AG09319 (cell line): Measurements from ENCODE around the gene TBC1D1.
A peak's percentile ranks its signal among the peaks of the same experiment; 100 is the strongest.

ENCODE experiments used
- DNase-seq: peaks from one replicate; pipeline ENCODE4 v3.0.0-alpha.2; 2010; ENCODE audit warnings: low read depth; ENCODE audit errors: extremely low read depth
- CTCF ChIP-seq: IDR thresholded peaks from 2 replicates; pipeline ENCODE4 v1.5.1; 2011; ENCODE audit warnings: low read depth, mild to moderate bottlenecking, inconsistent platforms, low read length, moderate library complexity

The TBC1D1 gene

GRCh38 chr4:38160487-38161207 lies 269.8 kb downstream of the TBC1D1 start:
- DNase-seq, result peak; percentile 91
- TF ChIP-seq CTCF, result no peak

- TF ChIP-seq CTCF, result no peak
- no peak for DNase-seq
Observed at GRCh38 chr4:38161208-38162113, 270.6 kb downstream of the TBC1D1 start.

GRCh38 chr4:38162240-38162784 lies 271.4 kb downstream of the TBC1D1 start:
- TF ChIP-seq CTCF, result no peak
- peak; percentile 57 for DNase-seq

GRCh38 chr4:38163216-38164006 lies 272.5 kb downstream of the TBC1D1 start:
- TF ChIP-seq CTCF, result no peak
- no peak for DNase-seq

- TF ChIP-seq CTCF, result no peak
- no peak for DNase-seq
Observed at GRCh38 chr4:38164346-38164745, 273.5 kb downstream of the TBC1D1 start.

GRCh38 chr4:38166082-38166481 lies 275.2 kb downstream of the TBC1D1 start:
- DNase-seq, result no peak

More at GRCh38 chr4:38166082-38166481, 275.2 kb downstream of the TBC1D1 start:
- no peak for TF ChIP-seq CTCF
